Esophagus squamous epithelium (tissue), 5 donors: ENCODE results near the gene RPS19BP1. TPM values are rescaled to one million over a fixed set of nuclear protein-coding genes. Genes with fewer than 3 reads are reported as not detected.

Experiments used
- DNase-seq: peaks from one replicate; lab custom pipeline; 2025; lab: John Stamatoyannopoulos, UW
- H3K27ac ChIP-seq, 4 donors: fragments of 200-600 bp; sonication (generic); one replicate each; pipeline ENCODE4 v1.5.1; 2016 to 2019; ENCODE audit warnings: mild to moderate bottlenecking in 1 of 4
- H3K27me3 ChIP-seq, 4 donors: fragments of 200-600 bp; sonication (generic); 1 replicate in 3 of 4; 2 replicates in 1 of 4; pipeline versions ENCODE4 v1.5.1 to v1.6.0; 2017 to 2021; ENCODE audit warnings: antibody characterized with exemption in 1 of 4
- H3K36me3 ChIP-seq, 3 donors: fragments of 200-600 bp; sonication (generic); one replicate each; pipeline ENCODE4 v1.5.1; 2016 to 2019
- H3K4me1 ChIP-seq, 3 donors: fragments of 200-600 bp; sonication (generic); one replicate each; pipeline ENCODE4 v1.5.1; 2017 to 2019
- H3K4me3 ChIP-seq, 4 donors: fragments of 200-600 bp; sonication (generic); 1 replicate in 3 of 4; 2 replicates in 1 of 4; pipeline ENCODE4 v1.5.1; 2016 to 2019; ENCODE audit warnings: mild to moderate bottlenecking in 2 of 4, moderate library complexity in 1 of 4
- H3K9me3 ChIP-seq, 3 donors: fragments of 200-600 bp; sonication (generic); one replicate each; pipeline ENCODE4 v1.5.1; 2016 to 2019
- CTCF ChIP-seq, 6 experiments: fragments of 450-650 bp in 4 of 6; fragments of 200-600 bp in 2 of 6; sonication (generic) in 2 of 6; IDR thresholded peaks; one replicate each; pipeline ENCODE4 v1.5.1; 2016 to 2019; ENCODE audit warnings: antibody characterized with exemption in 6 of 6, mild to moderate bottlenecking in 4 of 6, moderate library complexity in 4 of 6
- POLR2A ChIP-seq, 4 donors: fragments of 450-650 bp; IDR thresholded peaks; one replicate each; pipeline ENCODE4 v1.6.1; 2017; ENCODE audit warnings: antibody characterized with exemption in 4 of 4, mild to moderate bottlenecking in 4 of 4, moderate library complexity in 3 of 4
- WGBS, 2 donors: methylation state at CpG; one replicate each; pipeline ENCODE4 v1.1.5; 2018; 5-methylcytosine and 5-hydroxymethylcytosine counted together
- intact Hi-C: fragments of 100-400 bp; cut with DNase I; formaldehyde crosslinking; loops from one replicate; pipeline ENCODE4 v1.15.0; 2022
- total RNA-seq, 4 donors: library from RNA; depleted of rRNA; stranded (reverse); fragments of >200 nt; gene quantifications; one replicate each; pipeline ENCODE4 v1.1.0, GENCODE V29; 2016
- donor health status: DM: yes; HTN: yes; CAD: no.

The RPS19BP1 gene
- total RNA-seq, 4 donors from 2014 or later, result 70.9 to 109 (median 88.1) TPM

GRCh38 chr22:39556970-39557841 is 24.7 kb upstream of the RPS19BP1 start:
- Histone ChIP-seq H3K4me3 (peak overlapping the region; percentile 15 to 62 (median 28)), H3K4me1 (peaks cover 8 to 23% (median 11%) of the 10 kb centered on the region in 3 donors), H3K9me3 (no peaks in the 10 kb centered on the region), H3K27ac (no peak overlapping the region), H3K27me3 (peaks cover 5 to 92% (median 16%) of the 10 kb centered on the region in 4 donors), H3K36me3 (no peaks in the 10 kb centered on the region)
- no peak for DNase-seq
- intact Hi-C loops, result no loop called here
- WGBS, 2 donors, result 15 to 51% methylated on average over 6 to 11 of the region's 72 CpGs
- no peak for TF ChIP-seq POLR2A (IDR thresholded peaks at IDR 0.05)
- TF ChIP-seq CTCF (IDR thresholded peaks at IDR 0.05), result no peak

GRCh38 chr22:39554151-39554550 is 21.6 kb upstream of the RPS19BP1 start:
- TF ChIP-seq POLR2A (IDR thresholded peaks at IDR 0.05) (no peak), CTCF (IDR thresholded peaks at IDR 0.05) (no peak)
- Histone ChIP-seq H3K4me3 (no peak overlapping the region), H3K27me3 (peaks cover 5 to 94% (median 16%) of the 10 kb centered on the region in 4 donors), H3K4me1 (peaks cover 8 to 22% (median 11%) of the 10 kb centered on the region in 3 donors), H3K27ac (no peak overlapping the region), H3K36me3 (no peaks in the 10 kb centered on the region), H3K9me3 (no peaks in the 10 kb centered on the region)
- intact Hi-C loops, result no loop called here
- WGBS, 2 donors, result 44 to 67% methylated on average over 1 to 2 of the region's 3 CpGs
- DNase-seq, result no peak

- intact Hi-C loops, result no loop called here
- Histone ChIP-seq H3K27ac (no peak overlapping the region), H3K4me1 (peaks cover 7 to 15% (median 11%) of the 10 kb centered on the region in 3 donors), H3K9me3 (no peaks in the 10 kb centered on the region), H3K4me3 (no peak overlapping the region), H3K36me3 (no peaks in the 10 kb centered on the region), H3K27me3 (peaks cover 5 to 94% (median 12%) of the 10 kb centered on the region in 4 donors)
- no peak for DNase-seq
- TF ChIP-seq CTCF (IDR thresholded peaks at IDR 0.05), result no peak
- no peak for TF ChIP-seq POLR2A (IDR thresholded peaks at IDR 0.05)
- 64% methylated on average over 3 of the region's 3 CpGs; no CpG with 5 or more reads in 1 of the 2 donors for WGBS, 2 donors
Observed at GRCh38 chr22:39553429-39553828, 20.9 kb upstream of the RPS19BP1 start.

- intact Hi-C loops, result loop anchor here (10.0 kb wide), 1 partner anchor 797 kb away; the partner anchor contains the start of gene ADSL
Observed at GRCh38 chr22:39547587-39547947, 15.0 kb upstream of the RPS19BP1 start.

More at GRCh38 chr22:39547587-39547947, 15.0 kb upstream of the RPS19BP1 start:
- TF ChIP-seq CTCF (IDR thresholded peaks at IDR 0.05), result no peak
- TF ChIP-seq POLR2A (IDR thresholded peaks at IDR 0.05), result no peak
- H3K4me3 ChIP-seq, result no peak overlapping the region
- H3K27me3 ChIP-seq, result peaks cover 0 to 98% (median 0%) of the 10 kb centered on the region in 4 donors
- no peak for DNase-seq
- H3K27ac ChIP-seq, result no peak overlapping the region
- WGBS, 2 donors, result 32 to 36% methylated on average over 2 of the region's 2 CpGs
- no peaks in the 10 kb centered on the region for H3K4me1 ChIP-seq
- no peaks in the 10 kb centered on the region for H3K9me3 ChIP-seq
- H3K36me3 ChIP-seq, result no peaks in the 10 kb centered on the region
